GM12875 (cell line): Measurements from ENCODE around the gene NFATC1.

Source experiments
- H3K4me3 ChIP-seq: one replicate; pipeline ENCODE4 v1.5.1; 2011; ENCODE audit warnings: low read depth, low read length, control low read depth
- TF ChIP-seq, protein P1 (sequence below): IDR thresholded peaks from 2 replicates; pipeline ENCODE4 v1.5.1; 2011; ENCODE audit warnings: low read depth, mild to moderate bottlenecking, control low read depth, inconsistent platforms, low read length, moderate library complexity, borderline replicate concordance; ENCODE audit not compliant: insufficient read depth

Gene NFATC1

DNA sequence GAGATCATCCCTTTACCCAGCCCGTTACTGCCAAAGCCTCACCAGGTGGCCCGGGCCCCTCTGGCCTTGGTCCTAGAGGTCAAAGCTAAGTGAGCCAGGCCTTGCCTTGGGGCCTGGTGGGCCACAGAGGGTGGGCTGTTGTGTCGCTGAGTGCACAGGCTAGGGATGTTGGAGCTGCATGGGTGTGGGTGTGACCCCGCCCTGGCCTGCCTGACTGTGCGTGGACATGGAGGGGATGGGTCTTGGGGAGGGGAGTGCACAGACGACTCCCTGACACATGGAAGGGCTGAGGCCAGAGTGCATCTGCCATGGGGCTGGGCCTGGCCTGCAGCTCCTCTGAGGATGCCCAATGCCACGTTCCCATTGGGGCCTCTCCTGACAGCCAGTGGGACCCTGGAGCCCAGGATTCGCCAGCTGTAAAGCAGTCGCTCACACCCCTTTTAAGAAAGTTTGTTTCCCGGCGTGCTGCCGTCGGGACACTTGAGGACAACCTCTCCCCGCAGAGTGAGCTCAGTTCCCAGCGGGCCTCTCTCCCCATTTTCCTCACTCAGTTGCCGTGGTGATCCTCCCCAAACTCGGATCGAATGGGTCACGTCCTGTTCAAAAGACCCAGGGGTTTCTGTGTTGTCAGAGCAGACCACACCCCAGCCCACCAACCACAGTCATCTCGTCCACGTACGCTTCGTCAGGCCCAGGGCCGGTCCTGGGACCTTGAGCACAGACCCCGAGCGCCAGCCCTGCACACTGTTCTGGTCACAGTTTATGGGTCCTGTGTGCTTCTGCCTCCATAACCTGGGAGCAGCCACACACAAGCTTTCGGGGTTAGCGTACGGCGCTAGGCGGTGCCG, 93.5 kb downstream of the NFATC1 start:
- TF ChIP-seq, protein P1, sequence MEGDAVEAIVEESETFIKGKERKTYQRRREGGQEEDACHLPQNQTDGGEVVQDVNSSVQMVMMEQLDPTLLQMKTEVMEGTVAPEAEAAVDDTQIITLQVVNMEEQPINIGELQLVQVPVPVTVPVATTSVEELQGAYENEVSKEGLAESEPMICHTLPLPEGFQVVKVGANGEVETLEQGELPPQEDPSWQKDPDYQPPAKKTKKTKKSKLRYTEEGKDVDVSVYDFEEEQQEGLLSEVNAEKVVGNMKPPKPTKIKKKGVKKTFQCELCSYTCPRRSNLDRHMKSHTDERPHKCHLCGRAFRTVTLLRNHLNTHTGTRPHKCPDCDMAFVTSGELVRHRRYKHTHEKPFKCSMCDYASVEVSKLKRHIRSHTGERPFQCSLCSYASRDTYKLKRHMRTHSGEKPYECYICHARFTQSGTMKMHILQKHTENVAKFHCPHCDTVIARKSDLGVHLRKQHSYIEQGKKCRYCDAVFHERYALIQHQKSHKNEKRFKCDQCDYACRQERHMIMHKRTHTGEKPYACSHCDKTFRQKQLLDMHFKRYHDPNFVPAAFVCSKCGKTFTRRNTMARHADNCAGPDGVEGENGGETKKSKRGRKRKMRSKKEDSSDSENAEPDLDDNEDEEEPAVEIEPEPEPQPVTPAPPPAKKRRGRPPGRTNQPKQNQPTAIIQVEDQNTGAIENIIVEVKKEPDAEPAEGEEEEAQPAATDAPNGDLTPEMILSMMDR, result no peak
- H3K4me3 ChIP-seq, result no peak overlapping the region

- H3K4me3 ChIP-seq, result no peak overlapping the region
- TF ChIP-seq, protein P1, result no peak
These were observed 94.3 kb downstream of the NFATC1 start for GRCh38 chr18:79489899-79490625.

- no peak overlapping the region for H3K4me3 ChIP-seq
- TF ChIP-seq, protein P1, result no peak
These were observed 94.9 kb downstream of the NFATC1 start for GRCh38 chr18:79490626-79491041.

DNA sequence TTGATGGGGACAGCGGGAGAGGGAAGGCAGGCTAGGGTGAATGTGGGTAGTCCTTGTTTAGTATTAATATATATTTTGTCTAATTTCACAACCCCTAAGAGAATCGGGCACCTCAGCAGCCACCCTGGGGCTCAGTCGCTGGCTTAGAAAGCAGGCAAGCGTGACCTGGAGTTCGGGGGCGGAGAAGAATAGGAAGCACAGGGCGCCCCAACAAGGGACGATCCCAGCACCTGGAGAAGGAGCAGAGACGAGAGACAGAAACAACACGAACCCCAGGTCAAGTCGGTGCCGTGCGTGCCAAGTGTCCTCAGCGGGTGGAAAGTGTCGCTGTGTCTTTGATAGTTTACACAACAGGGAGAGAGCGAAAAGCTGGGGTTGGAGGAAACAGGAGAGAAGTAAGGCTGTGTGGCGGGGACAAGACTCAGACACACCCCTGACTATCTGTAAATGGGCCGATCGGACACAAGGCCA, 95.4 kb downstream of the NFATC1 start:
- no peak overlapping the region for H3K4me3 ChIP-seq

DNA sequence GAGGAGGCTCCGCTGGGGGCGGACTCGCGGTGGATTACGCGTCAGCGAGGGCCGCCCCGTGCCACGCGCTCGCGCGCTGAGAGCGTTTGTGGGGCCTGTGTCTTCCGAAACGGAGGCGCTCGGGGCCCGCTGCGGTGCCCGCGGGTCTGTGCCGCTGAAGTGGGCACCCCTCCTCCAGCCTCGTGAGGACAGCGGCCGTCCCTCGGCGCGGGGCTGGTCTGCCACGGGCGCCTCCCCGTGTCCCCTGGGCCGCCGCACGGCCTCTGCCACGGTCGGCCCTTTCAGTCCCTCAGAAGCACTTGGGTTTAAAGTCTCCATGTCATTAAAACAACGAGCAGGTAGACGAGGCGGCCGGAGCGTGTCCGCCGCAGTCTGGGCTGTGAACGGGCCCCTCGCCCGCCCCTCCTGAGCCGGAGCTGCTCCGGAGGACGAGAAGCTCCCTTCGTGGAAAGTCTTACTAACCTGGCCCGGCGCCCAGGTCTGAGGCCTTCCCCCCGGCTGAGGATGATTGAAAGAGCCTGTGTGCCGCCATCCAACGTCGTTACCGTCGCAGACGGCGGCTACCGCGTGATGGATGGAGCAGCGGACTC, 97.6 kb downstream of the NFATC1 start:
- TF ChIP-seq, protein P1, result no peak
- H3K4me3 ChIP-seq, result no peak overlapping the region

More for the DNA sequence above, 95.4 kb downstream of the NFATC1 start:
- TF ChIP-seq, protein P1, result no peak

- TF ChIP-seq, protein P1, result no peak
- no peak overlapping the region for H3K4me3 ChIP-seq
These were observed 98.1 kb downstream of the NFATC1 start for GRCh38 chr18:79493801-79494211.
